ENCODE data around the gene GK2.

The GK2 gene

DNA sequence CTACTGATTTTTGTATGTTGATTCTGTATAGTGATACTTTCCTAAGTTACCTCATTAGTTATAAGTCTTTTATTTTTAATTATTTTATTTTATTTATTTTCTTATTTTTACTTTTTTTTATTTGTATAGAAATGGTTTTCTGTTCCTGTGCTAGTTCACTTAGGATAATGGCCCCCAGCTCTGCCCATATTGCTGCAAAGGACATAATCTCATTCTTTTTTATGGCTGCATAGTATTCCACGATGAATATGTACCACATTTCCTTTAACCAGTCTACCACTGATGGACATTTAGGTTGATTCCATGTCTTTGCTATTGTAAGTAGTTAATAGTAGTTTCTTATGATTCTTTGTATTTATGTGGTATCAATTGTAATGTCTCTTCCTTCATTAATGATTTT is 31.5 kb upstream of the GK2 start:
- TF ChIP-seq, protein P1, sequence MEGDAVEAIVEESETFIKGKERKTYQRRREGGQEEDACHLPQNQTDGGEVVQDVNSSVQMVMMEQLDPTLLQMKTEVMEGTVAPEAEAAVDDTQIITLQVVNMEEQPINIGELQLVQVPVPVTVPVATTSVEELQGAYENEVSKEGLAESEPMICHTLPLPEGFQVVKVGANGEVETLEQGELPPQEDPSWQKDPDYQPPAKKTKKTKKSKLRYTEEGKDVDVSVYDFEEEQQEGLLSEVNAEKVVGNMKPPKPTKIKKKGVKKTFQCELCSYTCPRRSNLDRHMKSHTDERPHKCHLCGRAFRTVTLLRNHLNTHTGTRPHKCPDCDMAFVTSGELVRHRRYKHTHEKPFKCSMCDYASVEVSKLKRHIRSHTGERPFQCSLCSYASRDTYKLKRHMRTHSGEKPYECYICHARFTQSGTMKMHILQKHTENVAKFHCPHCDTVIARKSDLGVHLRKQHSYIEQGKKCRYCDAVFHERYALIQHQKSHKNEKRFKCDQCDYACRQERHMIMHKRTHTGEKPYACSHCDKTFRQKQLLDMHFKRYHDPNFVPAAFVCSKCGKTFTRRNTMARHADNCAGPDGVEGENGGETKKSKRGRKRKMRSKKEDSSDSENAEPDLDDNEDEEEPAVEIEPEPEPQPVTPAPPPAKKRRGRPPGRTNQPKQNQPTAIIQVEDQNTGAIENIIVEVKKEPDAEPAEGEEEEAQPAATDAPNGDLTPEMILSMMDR (IDR thresholded peaks at IDR 0.05; ENCODE audit: low read depth, low read length): no peak
- DNase-seq (ENCODE audit: extremely low read depth, low read depth): no peak

- TF ChIP-seq, protein P1 (IDR thresholded peaks at IDR 0.05; ENCODE audit: low read depth, low read length): no peak
- DNase-seq (ENCODE audit: extremely low read depth, low read depth): no peak
Observed at GRCh38 chr4:79431839-79432238, 23.8 kb upstream of the GK2 start.

DNA sequence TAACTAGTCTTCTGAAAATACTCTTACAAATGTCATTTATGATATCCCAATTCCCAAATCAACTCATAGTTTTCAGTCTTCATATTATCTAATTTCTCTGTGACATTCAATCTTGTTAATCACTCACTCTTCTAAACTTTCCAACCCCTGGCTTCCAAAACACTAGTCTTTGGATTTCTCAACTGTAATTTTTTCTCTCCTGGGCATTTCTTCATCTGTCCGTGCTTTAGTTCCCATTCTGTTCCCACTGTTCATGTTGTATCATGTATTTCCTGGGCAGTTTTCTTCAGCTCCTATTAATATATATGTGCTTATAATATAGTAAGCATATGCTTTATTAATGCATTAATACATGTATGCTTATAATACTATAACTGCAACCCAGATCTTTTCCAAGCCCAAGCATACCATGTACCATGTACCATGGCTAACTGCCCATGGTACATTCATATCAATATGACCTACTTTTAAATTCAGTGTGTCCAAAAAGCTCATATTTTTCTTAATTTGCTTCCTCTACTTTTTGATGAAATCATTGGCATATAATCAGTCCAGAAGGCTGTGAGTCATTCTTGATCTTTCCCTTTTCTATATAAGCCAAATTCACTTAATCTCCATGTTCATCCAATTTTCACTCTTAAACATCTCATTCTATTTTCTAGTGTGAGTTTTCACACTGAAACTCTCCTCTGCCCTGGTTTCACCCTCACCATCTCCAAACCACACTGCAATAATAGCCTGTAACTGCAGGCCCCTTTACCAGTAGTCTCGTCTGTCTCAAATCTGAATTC is 21.3 kb upstream of the GK2 start:
- TF ChIP-seq, protein P1 (IDR thresholded peaks at IDR 0.05; ENCODE audit: low read depth, low read length): no peak
- no peak for DNase-seq (ENCODE audit: extremely low read depth, low read depth)

GRCh38 chr4:79426989-79427388 is 19.0 kb upstream of the GK2 start:
- DNase-seq (ENCODE audit: extremely low read depth, low read depth): no peak
- TF ChIP-seq, protein P1 (IDR thresholded peaks at IDR 0.05; ENCODE audit: low read depth, low read length): no peak

- TF ChIP-seq, protein P1 (IDR thresholded peaks at IDR 0.05; ENCODE audit: low read depth, low read length): no peak
- no peak for DNase-seq (ENCODE audit: extremely low read depth, low read depth)
Observed at GRCh38 chr4:79425586-79425985, 17.6 kb upstream of the GK2 start.

- TF ChIP-seq, protein P1 (IDR thresholded peaks at IDR 0.05; ENCODE audit: low read depth, low read length): no peak
- DNase-seq (ENCODE audit: extremely low read depth, low read depth): no peak
Observed at GRCh38 chr4:79421483-79421882, 13.5 kb upstream of the GK2 start.

DNA sequence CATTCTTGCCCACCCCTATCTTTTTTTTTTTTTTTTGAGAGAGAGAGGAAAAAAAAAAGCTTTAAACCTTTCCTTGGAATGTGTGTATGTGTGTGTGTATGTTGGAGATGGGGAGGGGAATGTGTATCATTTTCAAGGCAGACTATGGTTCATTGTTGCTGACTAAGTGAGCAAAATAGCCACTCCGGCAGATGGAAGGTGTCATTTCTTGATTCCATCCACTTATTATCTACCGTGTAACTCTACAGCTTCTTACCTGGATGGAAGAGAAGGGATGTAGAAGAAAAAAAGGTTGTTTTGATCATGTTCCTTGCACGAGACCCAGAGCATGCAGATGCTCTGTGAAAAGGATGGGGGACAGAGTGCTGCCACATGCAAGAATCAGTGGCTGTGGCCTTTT is 5.9 kb upstream of the GK2 start:
- TF ChIP-seq, protein P1 (IDR thresholded peaks at IDR 0.05; ENCODE audit: low read depth, low read length): no peak
- DNase-seq (ENCODE audit: extremely low read depth, low read depth): no peak
